H9 (cell line): ENCODE results near the gene UGT2A2. TPM values are rescaled to one million over a fixed set of nuclear protein-coding genes. Genes with fewer than 3 reads are reported as not detected.

Experiments used
- DNase-seq: peaks from one replicate; pipeline ENCODE4 v3.0.0-alpha.2; 2017
- H2AFZ ChIP-seq: one replicate; pipeline ENCODE4 v1.6.1; 2013; ENCODE audit warnings: mild to moderate bottlenecking, low read length, control low read depth, moderate library complexity
- H2AK5ac ChIP-seq: 2 replicates; pipeline ENCODE4 v1.6.1; 2013; ENCODE audit warnings: low read length, control low read depth, mixed read lengths; ENCODE audit not compliant: insufficient read length
- H2BK120ac ChIP-seq: one replicate; pipeline ENCODE4 v1.6.1; 2013; ENCODE audit warnings: low read depth, mild to moderate bottlenecking, low read length, control low read depth, inconsistent platforms; ENCODE audit not compliant: poor library complexity, severe bottlenecking
- H2BK12ac ChIP-seq: 2 replicates; pipeline ENCODE4 v1.6.1; 2013; ENCODE audit warnings: low read length, control low read depth, mixed read lengths, low read depth; ENCODE audit not compliant: insufficient read length
- H2BK15ac ChIP-seq: 2 replicates; pipeline ENCODE4 v1.6.1; 2013; ENCODE audit warnings: low read depth, low read length, control low read depth
- H2BK20ac ChIP-seq: one replicate; pipeline ENCODE4 v1.6.1; 2013; ENCODE audit warnings: low read depth, mild to moderate bottlenecking, low read length, control low read depth, inconsistent platforms; ENCODE audit not compliant: poor library complexity, severe bottlenecking
- H2BK5ac ChIP-seq: 2 replicates; pipeline ENCODE4 v1.6.1; 2013; ENCODE audit warnings: low read length, control low read depth, mixed read lengths; ENCODE audit not compliant: insufficient read length
- H3K14ac ChIP-seq: 2 replicates; pipeline ENCODE4 v1.6.1; 2013; ENCODE audit warnings: low read length, control low read depth; ENCODE audit not compliant: insufficient read depth
- H3K18ac ChIP-seq: 2 replicates; pipeline ENCODE4 v1.6.1; 2013; ENCODE audit warnings: low read depth, mild to moderate bottlenecking, mixed read lengths, low read length, control low read depth; ENCODE audit not compliant: insufficient read length
- H3K23ac ChIP-seq: 2 replicates; pipeline ENCODE4 v1.6.1; 2013; ENCODE audit warnings: low read length, control low read depth, mixed read lengths, low read depth; ENCODE audit not compliant: insufficient read length
- H3K23me2 ChIP-seq: 2 replicates; pipeline ENCODE4 v1.6.1; 2013; ENCODE audit warnings: low read depth, mild to moderate bottlenecking, mixed read lengths, low read length, control low read depth; ENCODE audit not compliant: insufficient read length, poor library complexity, severe bottlenecking
- H3K27ac ChIP-seq: 2 replicates; pipeline ENCODE4 v1.5.1; 2013; ENCODE audit warnings: low read length, control low read depth, mixed read lengths, low read depth; ENCODE audit not compliant: insufficient read length
- H3K27me3 ChIP-seq: 2 replicates; pipeline ENCODE4 v1.6.1; 2013; ENCODE audit warnings: low read length, control low read depth, inconsistent platforms; ENCODE audit not compliant: insufficient read depth
- H3K4ac ChIP-seq: 2 replicates; pipeline ENCODE4 v1.6.1; 2013; ENCODE audit warnings: low read depth, mild to moderate bottlenecking, control low read depth, inconsistent platforms, low read length, moderate library complexity
- H3K4me1 ChIP-seq: 2 replicates; pipeline ENCODE4 v1.6.1; 2013; ENCODE audit warnings: low read length, control low read depth, inconsistent platforms; ENCODE audit not compliant: insufficient read depth
- H3K4me2 ChIP-seq: 2 replicates; pipeline ENCODE4 v1.6.1; 2013; ENCODE audit warnings: low read length, control low read depth, mixed read lengths; ENCODE audit not compliant: insufficient read length, insufficient read depth
- H3K56ac ChIP-seq: 2 replicates; pipeline ENCODE4 v1.6.1; 2013; ENCODE audit warnings: low read depth, mild to moderate bottlenecking, mixed read lengths, low read length, control low read depth; ENCODE audit not compliant: insufficient read length
- H3K79me1 ChIP-seq: 2 replicates; pipeline ENCODE4 v1.6.1; 2013; ENCODE audit warnings: low read depth, mild to moderate bottlenecking, moderate library complexity, low read length, control low read depth, inconsistent platforms; ENCODE audit not compliant: insufficient read depth, poor library complexity, severe bottlenecking
- H3K79me2 ChIP-seq: 2 replicates; pipeline ENCODE4 v1.6.1; 2013; ENCODE audit warnings: low read length, control low read depth, inconsistent platforms; ENCODE audit not compliant: insufficient read depth
- H3K9ac ChIP-seq: 2 replicates; pipeline ENCODE4 v1.6.1; 2013; ENCODE audit warnings: low read length, control low read depth, mixed read lengths; ENCODE audit not compliant: insufficient read length; ENCODE audit errors: extremely low read depth
- H3K9me3 ChIP-seq: one replicate; pipeline ENCODE4 v1.6.1; 2013; ENCODE audit warnings: low read depth, low read length, inconsistent platforms; ENCODE audit not compliant: control insufficient read depth
- H3T11ph ChIP-seq: one replicate; pipeline ENCODE4 v1.6.1; 2013; ENCODE audit warnings: mild to moderate bottlenecking, low read length, control low read depth, inconsistent platforms
- H4K20me1 ChIP-seq: one replicate; pipeline ENCODE4 v1.6.1; 2013; ENCODE audit not compliant: control insufficient read depth, insufficient read length, insufficient read depth
- H4K5ac ChIP-seq: 2 replicates; pipeline ENCODE4 v1.6.1; 2013; ENCODE audit warnings: low read depth, mild to moderate bottlenecking, mixed read lengths, low read length, control low read depth; ENCODE audit not compliant: insufficient read length
- H4K8ac ChIP-seq: replicated peaks from 2 replicates; pipeline ENCODE4 v1.6.1; 2013; ENCODE audit warnings: low read length, control low read depth, mixed read lengths, low read depth; ENCODE audit not compliant: insufficient read length
- H4K91ac ChIP-seq: 2 replicates; pipeline ENCODE4 v1.6.1; 2013; ENCODE audit warnings: low read depth, mild to moderate bottlenecking, moderate library complexity, mixed read lengths, low read length, control low read depth; ENCODE audit not compliant: insufficient read length
- H3K27ac Mint-ChIP-seq, 3 experiments: 2 replicates in 2 of 3; 3 replicates in 1 of 3; pipeline ENCODE4 v1.8.0; 2020 to 2021; ENCODE audit warnings: mixed read lengths in 3 of 3, mild to moderate bottlenecking in 1 of 3, moderate library complexity in 1 of 3
- H3K27me3 Mint-ChIP-seq: 2 replicates; pipeline ENCODE4 v1.8.0; 2021; ENCODE audit warnings: low read depth, mild to moderate bottlenecking, moderate library complexity, mixed read lengths
- H3K36me3 Mint-ChIP-seq, 3 experiments: 2 replicates in 2 of 3; 3 replicates in 1 of 3; pipeline ENCODE4 v1.8.0; 2020 to 2021; ENCODE audit warnings: low read depth in 3 of 3, mixed read lengths in 3 of 3; ENCODE audit not compliant: insufficient read depth in 1 of 3
- H3K4me1 Mint-ChIP-seq, 2 experiments: 2 replicates each; pipeline ENCODE4 v1.8.0; 2020; ENCODE audit warnings: mixed read lengths in 2 of 2
- H3K4me3 Mint-ChIP-seq, 2 experiments: 2 replicates in 1 of 2; 3 replicates in 1 of 2; pipeline ENCODE4 v1.8.0; 2020 to 2021; ENCODE audit warnings: mild to moderate bottlenecking in 2 of 2, mixed read lengths in 2 of 2, moderate library complexity in 1 of 2
- H3K9me3 Mint-ChIP-seq, 2 experiments: 2 replicates in 1 of 2; 3 replicates in 1 of 2; pipeline ENCODE4 v1.8.0; 2020; ENCODE audit warnings: mild to moderate bottlenecking in 2 of 2, mixed read lengths in 2 of 2, moderate library complexity in 1 of 2
- CTCF ChIP-seq: fragments of 200-600 bp; sonication (generic); conservative IDR thresholded peaks from 3 replicates; pipeline ENCODE4 v1.8.0; 2021; ENCODE audit warnings: antibody characterized with exemption, mild to moderate bottlenecking
- WGBS: extraction: QIAGEN DNeasy Blood & Tissue Kit; methylation state at CpG from one replicate; pipeline ENCODE4 v1.1.7; 2013; ENCODE audit warnings: missing lambda C conversion rate, low lambda C conversion rate, mixed read lengths; ENCODE audit not compliant: insufficient read length; ENCODE audit errors: extremely low coverage; 5-methylcytosine and 5-hydroxymethylcytosine counted together
- total RNA-seq: library from RNA; stranded (reverse); gene quantifications from 2 replicates; pipeline ENCODE4 v1.2.1, GENCODE V29; 2021

The UGT2A2 gene
- total RNA-seq, 1 experiment from 2014 or later, result not detected

GRCh38 chr4:69617083-69617694 lies 22.3 kb downstream of the UGT2A2 start:
- H3K27me3 Mint-ChIP-seq, result no peaks in the 10 kb centered on the region
- no peaks in the 10 kb centered on the region for H3K4me1 Mint-ChIP-seq
- peaks cover 0 to 4% (median 0%) of the 10 kb centered on the region in 3 experiments; a peak in 2 of 7 replicates for H3K36me3 Mint-ChIP-seq
- H3K23ac ChIP-seq, result no peak overlapping the region
- no peak overlapping the region for H3K9ac ChIP-seq
- H3K27me3 ChIP-seq, result no peaks in the 10 kb centered on the region
- no peak overlapping the region for H3K4ac ChIP-seq
- no peak overlapping the region for H2BK20ac ChIP-seq
- no peak overlapping the region for H4K91ac ChIP-seq
- H3K23me2 ChIP-seq, result no peaks in the 10 kb centered on the region
- H4K5ac ChIP-seq, result no peak overlapping the region
- H3K56ac ChIP-seq, result no peak overlapping the region
- no CpG with 5 or more reads among the region's 6 CpGs for WGBS
- no peaks in the 10 kb centered on the region for H3K9me3 ChIP-seq
- H3K4me2 ChIP-seq, result no peak overlapping the region
- no peak overlapping the region for H3K27ac ChIP-seq
- DNase-seq, result no peak
- H3K9me3 Mint-ChIP-seq, result peaks cover 4 to 10% of the 10 kb centered on the region in 2 experiments; a peak in 2 of 5 replicates
- H3K79me2 ChIP-seq, result no peaks in the 10 kb centered on the region
- H3K4me3 Mint-ChIP-seq, result no peak overlapping the region
- H2BK120ac ChIP-seq, result no peak overlapping the region
- peak; percentile 86 for TF ChIP-seq CTCF
- H3K27ac Mint-ChIP-seq, result no peak overlapping the region
- H2AK5ac ChIP-seq, result no peak overlapping the region
- no peak overlapping the region for H3T11ph ChIP-seq
- H4K20me1 ChIP-seq, result no peaks in the 10 kb centered on the region
- H4K8ac ChIP-seq, result no peak overlapping the region
- H2BK5ac ChIP-seq, result no peak overlapping the region
- H3K18ac ChIP-seq, result no peak overlapping the region
- no peak overlapping the region for H2BK12ac ChIP-seq
- no peak overlapping the region for H3K14ac ChIP-seq
- H3K4me1 ChIP-seq, result no peaks in the 10 kb centered on the region
- H3K79me1 ChIP-seq, result no peaks in the 10 kb centered on the region
- no peak overlapping the region for H2BK15ac ChIP-seq
- H2AFZ ChIP-seq, result no peak overlapping the region
